ENCODE results near the gene SLC30A10.
"Not testable (repeated sequence)": the region's sequence is repeated elsewhere in the genome, so short reads cannot be mapped to it uniquely, and the experiment has no call there.

Gene SLC30A10

DNA sequence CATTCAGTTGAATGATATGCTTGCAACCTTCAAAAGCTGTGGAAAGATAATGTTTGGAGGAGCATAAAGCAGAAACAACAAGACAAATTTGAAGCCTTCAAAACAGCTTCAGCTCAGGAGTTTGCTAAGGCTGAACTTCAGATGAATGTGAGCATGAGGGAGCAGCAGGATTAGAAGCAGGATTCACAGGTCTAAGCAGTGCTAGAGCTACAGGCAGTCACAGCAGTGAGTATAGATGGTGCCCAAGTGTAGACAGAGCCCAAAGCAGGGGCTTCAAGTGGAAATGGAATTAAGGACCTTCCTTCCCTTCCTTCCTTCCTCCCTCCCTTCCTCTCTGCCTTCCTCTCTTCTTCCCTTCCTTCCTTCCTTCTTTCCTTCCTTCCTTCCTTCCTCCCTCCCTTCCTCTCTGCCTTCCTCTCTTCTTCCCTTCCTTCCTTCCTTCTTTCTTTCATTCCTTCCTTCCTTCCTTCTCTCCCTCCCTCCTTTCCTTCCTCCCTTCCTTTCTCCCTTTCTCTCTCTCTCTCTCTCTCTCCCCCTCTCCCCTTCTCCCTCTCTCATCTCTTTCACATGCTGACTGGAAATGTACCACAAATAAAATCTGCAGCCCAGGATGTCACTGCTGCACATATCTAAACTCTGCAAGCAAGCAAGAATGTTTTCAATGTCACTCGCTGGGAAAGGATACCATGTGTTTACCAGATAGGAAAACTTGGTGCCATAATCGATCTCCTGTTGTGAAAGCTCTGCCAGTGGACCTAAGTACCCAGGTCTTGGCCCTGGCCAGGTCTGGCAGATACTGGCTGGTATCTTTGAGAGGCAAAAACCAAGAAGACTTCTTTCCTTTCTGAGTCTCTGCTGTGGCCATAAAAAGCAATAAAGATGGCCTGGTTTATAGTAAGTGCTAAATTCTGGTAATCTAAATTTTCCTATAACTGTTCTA is 13.1 kb upstream of the SLC30A10 start:
- Mint-ChIP-seq H3K4me1 (no peaks in the 10 kb centered on the region), H3K9me3 (peaks cover 7% of the 10 kb centered on the region), H3K27me3 (peaks cover 26% of the 10 kb centered on the region), H3K27ac (no peak overlapping the region), H3K4me3 (no peak overlapping the region), H3K36me3 (no peaks in the 10 kb centered on the region)

DNA sequence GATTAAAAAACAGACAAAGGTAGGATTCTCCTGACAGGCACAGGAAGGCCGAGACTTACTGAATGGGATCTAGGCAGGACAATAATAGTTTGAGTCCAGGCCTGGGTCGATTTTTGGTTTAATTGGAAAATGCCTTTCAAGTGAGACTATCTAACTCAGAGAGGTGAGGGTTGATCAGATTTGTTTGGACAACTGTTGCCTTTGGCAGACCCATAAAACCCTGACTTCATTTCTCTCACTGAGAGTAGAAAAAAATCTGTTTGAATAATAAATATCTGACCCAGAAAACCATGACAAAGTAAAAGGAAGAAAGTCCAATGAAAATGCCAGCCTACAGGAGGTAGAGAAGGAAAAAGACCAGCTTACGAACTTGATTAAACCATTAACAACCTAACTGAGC is 12.3 kb upstream of the SLC30A10 start:
- Mint-ChIP-seq H3K27me3 (peaks cover 26% of the 10 kb centered on the region), H3K4me1 (no peaks in the 10 kb centered on the region), H3K4me3 (no peak overlapping the region), H3K27ac (no peak overlapping the region), H3K36me3 (no peaks in the 10 kb centered on the region), H3K9me3 (peaks cover 7% of the 10 kb centered on the region)

DNA sequence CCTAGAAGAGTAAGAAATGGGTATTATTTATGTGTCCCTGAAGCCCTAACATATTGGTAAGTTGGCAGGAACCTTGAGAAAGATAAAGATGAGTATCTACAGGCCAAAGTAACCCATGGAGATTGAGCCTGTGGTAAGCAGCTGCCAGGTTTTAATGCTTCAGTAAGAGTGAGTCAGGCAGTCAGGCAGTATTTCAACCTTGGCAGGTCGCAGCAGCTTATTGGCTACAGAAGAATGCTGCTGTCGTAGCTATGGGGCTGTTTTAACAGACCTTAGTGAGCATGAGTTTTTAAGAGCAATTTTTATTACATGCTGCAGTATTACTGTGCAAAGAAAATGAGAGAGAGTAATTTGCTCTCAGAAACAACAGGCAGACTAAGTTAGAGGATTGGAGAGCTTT is 10.3 kb upstream of the SLC30A10 start:
- no peak overlapping the region for H3K27ac Mint-ChIP-seq
- no peaks in the 10 kb centered on the region for H3K4me1 Mint-ChIP-seq
- H3K9me3 Mint-ChIP-seq = peaks cover 7% of the 10 kb centered on the region
- peaks cover 26% of the 10 kb centered on the region for H3K27me3 Mint-ChIP-seq
- no peaks in the 10 kb centered on the region for H3K36me3 Mint-ChIP-seq
- H3K4me3 Mint-ChIP-seq = no peak overlapping the region

DNA sequence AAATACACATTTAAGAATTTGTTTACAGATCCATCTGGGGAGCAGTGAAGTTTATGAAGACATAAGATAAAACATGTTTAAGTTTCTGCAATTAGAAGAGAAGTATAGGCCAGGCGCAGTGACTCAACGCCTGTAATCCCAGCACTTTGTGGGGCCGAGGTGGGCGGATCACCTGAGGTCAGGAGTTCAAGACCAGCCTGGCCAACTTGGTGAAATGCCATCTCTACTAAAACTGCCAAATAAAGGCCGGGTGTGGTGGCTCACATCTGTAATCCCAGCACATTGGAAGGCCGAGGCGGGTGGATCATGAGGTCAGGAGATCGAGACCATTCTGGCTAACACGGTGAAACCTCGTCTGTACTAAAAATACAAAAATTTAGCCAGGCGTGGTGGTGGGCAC is 5.4 kb upstream of the SLC30A10 start:
- not testable (repeated sequence) for H3K9me3 Mint-ChIP-seq, H3K27ac Mint-ChIP-seq, H3K4me1 Mint-ChIP-seq, H3K36me3 Mint-ChIP-seq, H3K4me3 Mint-ChIP-seq
- H3K27me3 Mint-ChIP-seq = peaks cover 19% of the 10 kb centered on the region

DNA sequence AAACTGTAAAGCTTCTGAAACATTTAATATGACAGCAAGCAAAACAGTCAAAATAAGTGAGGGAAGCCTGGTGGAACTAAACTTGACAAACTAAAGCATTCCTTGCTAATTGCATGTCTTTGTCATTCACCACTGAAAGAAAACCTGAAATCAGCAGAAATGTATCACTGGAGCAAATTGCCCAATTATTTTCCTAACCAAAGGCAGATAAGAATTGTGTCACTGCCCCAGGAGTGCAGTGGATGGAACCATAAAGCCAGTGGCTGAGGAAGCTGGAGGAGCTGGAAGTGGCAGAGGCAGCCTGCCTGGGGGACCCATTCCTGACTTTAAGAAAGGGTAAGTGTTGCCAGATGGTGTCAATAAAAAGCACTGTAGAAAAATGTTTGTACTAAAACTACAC is 2.7 kb upstream of the SLC30A10 start:
- Mint-ChIP-seq H3K4me1 (peaks cover 6% of the 10 kb centered on the region), H3K9me3 (no peaks in the 10 kb centered on the region), H3K27ac (no peak overlapping the region), H3K27me3 (peaks cover 21% of the 10 kb centered on the region), H3K36me3 (no peaks in the 10 kb centered on the region), H3K4me3 (no peak overlapping the region)

DNA sequence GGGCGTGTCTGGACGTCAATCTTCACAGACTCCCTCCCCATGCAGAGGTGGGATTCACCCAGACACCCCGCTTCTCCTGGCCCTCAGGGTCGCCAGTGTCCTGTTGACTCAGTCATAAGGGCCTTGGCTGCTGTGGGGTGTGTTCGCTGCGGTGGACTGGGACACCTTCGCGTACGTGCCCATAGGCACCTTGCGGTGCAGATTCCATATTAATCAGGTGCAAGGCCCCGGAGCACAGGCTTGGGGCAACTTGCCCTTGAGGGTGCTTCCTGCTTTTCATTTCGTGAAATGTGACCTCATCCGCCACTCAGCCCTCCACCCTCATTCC is 398 bp upstream of the SLC30A10 start:
- Mint-ChIP-seq H3K27ac (no peak overlapping the region), H3K4me3 (no peak overlapping the region), H3K4me1 (peaks cover 6% of the 10 kb centered on the region), H3K36me3 (no peaks in the 10 kb centered on the region), H3K27me3 (peaks cover 23% of the 10 kb centered on the region), H3K9me3 (no peaks in the 10 kb centered on the region)

DNA sequence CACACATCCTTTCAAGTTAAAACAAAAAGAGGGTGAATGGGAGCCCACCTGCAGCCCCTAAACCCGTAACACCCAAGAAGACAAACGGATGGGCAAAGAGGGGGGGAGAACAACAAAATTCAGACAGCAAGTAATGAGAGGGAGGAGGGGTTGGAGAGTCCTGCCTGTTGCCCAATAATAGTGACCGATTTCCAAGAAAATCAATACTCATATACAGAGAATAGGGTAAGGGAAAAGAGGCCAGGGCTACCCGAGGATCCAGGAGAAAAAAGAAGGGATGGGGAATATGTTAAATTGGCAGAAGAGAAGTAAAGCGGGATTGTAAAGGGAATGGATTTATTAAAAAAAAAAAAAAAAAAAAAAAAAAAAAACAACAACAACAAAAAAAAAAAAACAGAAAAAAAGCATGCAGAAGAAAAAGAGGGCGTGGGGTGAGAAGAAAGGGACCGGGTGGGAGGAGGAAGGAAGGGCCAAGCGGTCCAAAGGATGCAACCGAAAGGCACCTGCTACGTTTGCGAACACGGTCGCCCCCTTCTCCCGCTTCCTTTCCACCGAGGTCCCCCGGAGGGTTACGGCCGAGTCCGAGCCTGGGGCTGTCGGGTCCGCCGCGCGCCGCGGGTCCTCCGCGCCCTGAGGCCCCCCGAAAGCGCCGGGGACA is 930 bp downstream of the SLC30A10 start:
- Mint-ChIP-seq H3K36me3 (no peaks in the 10 kb centered on the region), H3K4me3 (peak overlapping the region; percentile 64), H3K27me3 (peaks cover 26% of the 10 kb centered on the region), H3K9me3 (no peaks in the 10 kb centered on the region), H3K4me1 (peaks cover 6% of the 10 kb centered on the region), H3K27ac (no peak overlapping the region)

DNA sequence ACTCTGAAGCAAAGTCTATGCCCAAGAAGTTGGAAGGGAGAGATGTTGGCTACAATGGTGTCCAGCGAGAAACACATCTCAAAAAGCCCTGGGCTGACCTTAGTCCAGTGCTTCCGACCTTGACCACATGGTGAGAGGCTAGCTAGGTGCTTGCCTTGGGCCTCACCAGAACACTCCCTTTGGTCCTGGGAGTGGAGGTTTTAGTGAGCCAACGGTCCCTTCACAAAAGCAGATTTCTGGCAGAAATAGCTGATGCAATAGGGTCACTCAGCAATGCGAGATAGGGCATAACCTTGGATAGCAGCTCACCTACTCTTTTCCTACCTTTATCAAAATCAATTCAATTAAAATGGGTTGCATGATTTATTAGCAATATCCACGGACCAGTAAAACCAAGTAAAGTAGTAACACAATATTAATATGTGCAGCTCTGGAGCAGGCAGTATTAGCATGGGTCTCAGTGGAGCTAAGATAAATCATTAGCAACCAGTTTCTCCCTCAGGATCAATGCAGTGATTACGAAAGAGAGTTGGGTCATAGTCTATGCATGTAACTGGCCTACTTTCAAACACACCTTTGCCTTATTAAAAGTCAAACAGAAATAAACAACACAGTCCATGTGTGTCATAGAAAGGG is 1.9 kb downstream of the SLC30A10 start:
- H3K27me3 Mint-ChIP-seq = peaks cover 27% of the 10 kb centered on the region
- H3K9me3 Mint-ChIP-seq = no peaks in the 10 kb centered on the region
- peaks cover 6% of the 10 kb centered on the region for H3K4me1 Mint-ChIP-seq
- H3K36me3 Mint-ChIP-seq = no peaks in the 10 kb centered on the region
- no peak overlapping the region for H3K4me3 Mint-ChIP-seq
- no peak overlapping the region for H3K27ac Mint-ChIP-seq

DNA sequence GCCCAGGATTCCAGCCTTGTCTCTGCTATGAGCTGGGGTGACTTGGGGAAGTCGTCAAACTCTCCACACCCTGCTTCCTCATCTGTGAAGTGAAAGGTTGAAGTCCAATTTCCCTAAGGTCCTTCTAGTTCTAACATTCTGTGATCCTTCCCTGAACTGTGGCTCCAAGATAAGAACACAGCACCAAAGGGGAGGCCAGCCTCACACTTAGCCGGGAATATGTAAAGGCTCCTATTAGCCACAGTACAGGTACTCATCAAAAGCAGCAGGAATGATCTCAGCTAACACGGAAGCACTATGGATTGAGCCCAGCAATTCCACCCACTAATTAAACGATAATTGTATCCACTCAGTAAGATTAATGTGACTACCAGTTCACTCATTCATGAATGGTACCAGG is 4.0 kb downstream of the SLC30A10 start:
- H3K27me3 Mint-ChIP-seq = peaks cover 24% of the 10 kb centered on the region

DNA sequence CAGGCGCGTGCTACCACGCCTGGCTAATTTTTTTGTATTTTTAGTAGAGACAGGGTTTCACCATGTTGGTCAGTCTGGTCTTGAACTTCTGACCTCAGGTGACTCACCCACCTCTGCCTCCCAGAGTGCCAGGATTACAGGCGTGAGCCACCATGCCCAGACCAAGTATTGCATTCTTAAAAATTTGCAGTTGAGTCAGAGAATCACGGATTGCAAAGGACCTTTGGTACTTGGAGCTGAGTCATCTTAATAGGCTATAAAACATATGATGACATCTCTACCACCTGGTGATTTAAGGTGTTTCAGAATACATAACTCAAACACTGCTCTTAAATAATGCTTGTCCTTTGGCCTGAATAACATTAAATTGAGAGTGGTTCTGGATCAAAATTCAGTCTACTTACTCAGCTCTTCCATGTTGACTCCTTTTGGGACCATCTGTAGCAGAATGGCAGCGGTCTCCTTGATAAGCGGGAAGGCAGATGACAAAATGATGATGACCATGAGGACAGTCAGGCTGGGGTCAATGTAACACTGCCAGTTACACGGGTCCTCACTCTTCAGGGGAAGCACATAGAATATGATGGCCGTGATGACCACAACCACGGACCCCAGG is 10.4 kb downstream of the SLC30A10 start:
- no peaks in the 10 kb centered on the region for H3K36me3 Mint-ChIP-seq
- H3K9me3 Mint-ChIP-seq = no peaks in the 10 kb centered on the region
- H3K27me3 Mint-ChIP-seq = peaks cover 8% of the 10 kb centered on the region
- H3K4me1 Mint-ChIP-seq = no peaks in the 10 kb centered on the region
- no peak overlapping the region for H3K27ac Mint-ChIP-seq
- no peak overlapping the region for H3K4me3 Mint-ChIP-seq

More for the DNA sequence above, 4.0 kb downstream of the SLC30A10 start:
- Mint-ChIP-seq H3K4me1 (peaks cover 6% of the 10 kb centered on the region), H3K9me3 (no peaks in the 10 kb centered on the region), H3K27ac (no peak overlapping the region), H3K4me3 (no peak overlapping the region), H3K36me3 (no peaks in the 10 kb centered on the region)

DNA sequence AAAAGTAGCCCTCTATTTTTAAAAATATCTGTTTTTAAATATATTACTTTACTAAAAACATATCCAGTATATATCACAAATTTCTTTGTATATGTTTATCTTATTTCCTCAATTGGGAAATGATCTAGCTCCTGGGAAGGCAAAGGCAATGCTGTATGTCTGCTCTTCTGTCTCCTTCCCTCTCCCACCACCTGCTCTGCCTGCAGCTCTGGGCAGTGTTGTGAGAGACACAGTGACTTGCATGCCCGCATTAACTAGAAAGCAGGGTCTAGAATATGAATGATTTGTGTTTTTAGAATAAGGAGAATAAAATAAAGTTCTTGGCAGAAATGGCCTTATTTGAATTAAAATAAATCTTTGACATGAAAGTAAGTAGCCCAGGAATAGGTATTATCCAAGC is 11.1 kb downstream of the SLC30A10 start:
- Mint-ChIP-seq H3K4me3 (no peak overlapping the region), H3K36me3 (no peaks in the 10 kb centered on the region), H3K4me1 (no peaks in the 10 kb centered on the region), H3K27me3 (peaks cover 6% of the 10 kb centered on the region), H3K27ac (no peak overlapping the region), H3K9me3 (no peaks in the 10 kb centered on the region)

DNA sequence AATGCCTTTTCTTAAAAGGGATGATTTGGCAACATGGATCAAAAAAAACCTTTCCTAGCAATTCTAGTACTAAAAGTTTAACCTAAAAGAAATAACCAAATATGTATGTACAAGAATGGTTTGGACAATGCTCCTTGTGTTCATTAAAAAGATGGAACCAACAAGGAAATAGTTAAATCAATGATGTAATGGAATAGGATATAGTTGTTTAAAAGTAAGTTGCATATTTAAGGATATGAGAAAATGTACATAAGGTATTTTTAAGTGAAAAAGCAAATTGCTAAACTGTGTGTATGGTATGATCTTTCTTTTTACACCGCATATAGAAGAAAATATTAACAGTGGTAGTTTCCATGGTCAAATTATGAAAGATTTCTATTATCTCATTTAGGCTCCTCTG is 12.1 kb downstream of the SLC30A10 start:
- Mint-ChIP-seq H3K4me3 (no peak overlapping the region), H3K36me3 (no peaks in the 10 kb centered on the region), H3K4me1 (no peaks in the 10 kb centered on the region), H3K27ac (no peak overlapping the region), H3K27me3 (peaks cover 4% of the 10 kb centered on the region), H3K9me3 (no peaks in the 10 kb centered on the region)

DNA sequence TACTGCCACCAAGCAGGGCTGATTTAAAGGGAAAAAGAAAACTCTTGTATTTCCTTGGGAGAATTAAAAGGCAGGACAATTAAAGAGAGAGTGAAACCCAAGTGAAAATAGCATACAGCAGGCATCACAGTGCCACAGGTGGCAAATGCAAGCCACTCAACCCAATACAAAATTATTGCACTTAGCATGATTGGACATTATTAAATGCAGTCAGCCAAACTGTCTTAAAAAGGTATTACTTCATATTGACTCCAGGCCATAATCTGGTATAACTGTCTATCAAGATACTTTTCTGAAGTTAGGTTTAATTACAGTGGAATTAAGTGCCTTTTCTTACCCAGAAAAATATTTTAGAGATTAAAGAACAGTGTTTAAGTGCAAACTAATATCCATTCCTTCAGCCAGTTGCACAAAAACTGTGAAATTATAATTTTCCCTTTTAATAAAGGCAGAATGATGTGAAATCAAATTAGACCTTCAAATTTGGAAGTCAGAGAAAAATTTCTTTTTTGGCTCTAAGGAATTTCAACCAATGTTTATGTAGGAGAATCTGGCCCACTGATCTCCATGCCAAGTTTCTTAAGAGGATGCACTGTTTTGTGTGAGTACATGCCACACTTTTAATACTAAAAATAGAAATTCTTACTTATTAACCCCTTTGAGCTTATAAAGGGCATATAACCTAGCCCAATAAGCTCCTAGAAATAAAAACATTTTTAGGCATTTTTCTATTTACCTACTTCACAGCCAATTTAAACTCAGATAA is 15.2 kb downstream of the SLC30A10 start:
- H3K27ac Mint-ChIP-seq = no peak overlapping the region
- H3K27me3 Mint-ChIP-seq = peaks cover 1% of the 10 kb centered on the region
- H3K4me1 Mint-ChIP-seq = no peaks in the 10 kb centered on the region
- no peaks in the 10 kb centered on the region for H3K36me3 Mint-ChIP-seq
- no peaks in the 10 kb centered on the region for H3K9me3 Mint-ChIP-seq
- H3K4me3 Mint-ChIP-seq = no peak overlapping the region

DNA sequence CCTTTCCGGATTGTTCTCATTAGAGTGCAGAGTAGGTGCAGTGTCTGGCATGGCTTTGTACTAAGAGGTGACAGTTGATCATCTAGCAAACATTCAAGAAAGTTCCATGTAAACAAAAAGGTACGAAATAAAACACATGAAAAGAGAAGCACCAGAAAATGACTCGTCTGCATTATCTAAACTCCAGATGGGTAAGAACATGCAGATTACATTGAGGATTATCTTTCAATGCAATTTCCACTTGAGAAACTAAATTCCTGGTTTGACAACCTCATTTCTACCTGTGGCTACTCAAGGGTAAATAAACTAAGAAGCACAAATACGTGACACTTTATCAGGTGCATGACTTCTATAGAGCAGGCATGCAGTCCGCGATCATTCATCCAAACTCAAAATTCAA is 17.6 kb downstream of the SLC30A10 start:
- H3K9me3 Mint-ChIP-seq = no peaks in the 10 kb centered on the region
- H3K27ac Mint-ChIP-seq = no peak overlapping the region
- H3K4me3 Mint-ChIP-seq = no peak overlapping the region
- H3K27me3 Mint-ChIP-seq = peaks cover 6% of the 10 kb centered on the region
- no peaks in the 10 kb centered on the region for H3K36me3 Mint-ChIP-seq
- no peaks in the 10 kb centered on the region for H3K4me1 Mint-ChIP-seq

DNA sequence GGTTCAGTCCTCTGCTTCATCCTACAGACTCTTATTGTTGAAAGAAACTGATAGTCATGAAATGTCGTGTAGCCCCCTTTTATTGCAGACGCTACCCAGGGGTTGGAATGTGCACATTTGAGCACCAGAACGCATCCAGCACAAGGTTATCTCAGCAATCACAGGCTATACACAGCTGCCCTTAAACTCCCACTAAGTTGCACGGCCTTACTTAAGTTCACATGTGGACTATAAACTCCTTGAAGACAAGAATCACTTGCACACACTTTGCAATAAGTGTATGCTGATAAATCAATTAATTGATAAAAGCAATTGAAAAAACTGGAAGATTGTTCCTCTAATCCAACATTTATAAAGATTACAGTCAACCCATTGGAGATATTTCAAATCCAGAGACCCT is 18.9 kb downstream of the SLC30A10 start:
- Mint-ChIP-seq H3K4me1 (no peaks in the 10 kb centered on the region), H3K4me3 (no peak overlapping the region), H3K9me3 (no peaks in the 10 kb centered on the region), H3K27ac (no peak overlapping the region), H3K27me3 (peaks cover 6% of the 10 kb centered on the region), H3K36me3 (no peaks in the 10 kb centered on the region)
